PC-3 (cell line): Measurements from ENCODE around the gene OCA2.

Experiments used
- EZH2 ChIP-seq: fragments of 300-600 bp; sonication (generic); IDR thresholded peaks from one replicate; pipeline ENCODE4 v1.6.1; 2017; ENCODE audit warnings: antibody characterized with exemption, mild to moderate bottlenecking, low read length; ENCODE audit not compliant: unreplicated experiment
- EZH2phosphoT487 ChIP-seq: fragments of 300-600 bp; sonication (generic); IDR thresholded peaks from 2 replicates; pipeline ENCODE4 v1.6.1; 2018; ENCODE audit warnings: mild to moderate bottlenecking, antibody characterized with exemption, low read length, borderline replicate concordance
- TF ChIP-seq, protein P1 (sequence below): fragments of 300-600 bp; sonication (generic); conservative IDR thresholded peaks from 2 replicates; pipeline ENCODE4 v1.5.1; 2017; ENCODE audit warnings: antibody characterized with exemption, low read depth, mild to moderate bottlenecking, low read length

DNA sequence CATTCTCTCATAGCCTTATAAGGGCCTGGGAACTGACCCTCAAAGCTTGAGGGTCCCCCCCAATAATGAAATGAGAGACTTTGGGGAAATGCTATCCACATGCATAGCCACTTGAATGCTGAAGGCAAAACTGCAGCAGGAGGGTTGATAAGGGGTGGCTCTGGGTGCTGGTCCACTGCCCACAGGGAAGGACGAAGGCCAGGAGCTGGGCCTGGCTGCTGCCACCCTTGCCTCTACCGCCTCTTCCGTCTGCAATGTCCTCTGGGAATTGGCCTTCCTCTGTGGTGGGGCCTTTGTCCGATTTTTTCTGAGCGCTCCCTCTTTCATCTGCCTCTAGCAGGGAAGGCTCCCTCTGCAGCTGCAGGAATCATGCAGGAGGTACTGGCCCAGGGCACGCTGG lies 41.0 kb downstream of the OCA2 start:
- TF ChIP-seq, protein P1, sequence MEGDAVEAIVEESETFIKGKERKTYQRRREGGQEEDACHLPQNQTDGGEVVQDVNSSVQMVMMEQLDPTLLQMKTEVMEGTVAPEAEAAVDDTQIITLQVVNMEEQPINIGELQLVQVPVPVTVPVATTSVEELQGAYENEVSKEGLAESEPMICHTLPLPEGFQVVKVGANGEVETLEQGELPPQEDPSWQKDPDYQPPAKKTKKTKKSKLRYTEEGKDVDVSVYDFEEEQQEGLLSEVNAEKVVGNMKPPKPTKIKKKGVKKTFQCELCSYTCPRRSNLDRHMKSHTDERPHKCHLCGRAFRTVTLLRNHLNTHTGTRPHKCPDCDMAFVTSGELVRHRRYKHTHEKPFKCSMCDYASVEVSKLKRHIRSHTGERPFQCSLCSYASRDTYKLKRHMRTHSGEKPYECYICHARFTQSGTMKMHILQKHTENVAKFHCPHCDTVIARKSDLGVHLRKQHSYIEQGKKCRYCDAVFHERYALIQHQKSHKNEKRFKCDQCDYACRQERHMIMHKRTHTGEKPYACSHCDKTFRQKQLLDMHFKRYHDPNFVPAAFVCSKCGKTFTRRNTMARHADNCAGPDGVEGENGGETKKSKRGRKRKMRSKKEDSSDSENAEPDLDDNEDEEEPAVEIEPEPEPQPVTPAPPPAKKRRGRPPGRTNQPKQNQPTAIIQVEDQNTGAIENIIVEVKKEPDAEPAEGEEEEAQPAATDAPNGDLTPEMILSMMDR, result no peak
- TF ChIP-seq EZH2phosphoT487, result no peak
- no peak for TF ChIP-seq EZH2
